HUES48 (cell line): ENCODE results near the gene MYBPHL.
"Not testable (repeated sequence)": the region's sequence is repeated elsewhere in the genome, so short reads cannot be mapped to it uniquely, and the experiment has no call there.

Experiments used
- H3K27ac ChIP-seq: one replicate; pipeline ENCODE4 v1.7.0; 2013; ENCODE audit warnings: low read depth, low read length, inconsistent platforms
- H3K27me3 ChIP-seq: 2 replicates; pipeline ENCODE4 v1.6.1; 2013; ENCODE audit warnings: mild to moderate bottlenecking, low read length; ENCODE audit not compliant: control insufficient read depth, insufficient read depth
- H3K36me3 ChIP-seq: 2 replicates; pipeline ENCODE4 v1.6.1; 2013; ENCODE audit warnings: low read length; ENCODE audit not compliant: control insufficient read depth, insufficient read depth
- H3K4me1 ChIP-seq: 2 replicates; pipeline ENCODE4 v1.6.1; 2013; ENCODE audit warnings: mild to moderate bottlenecking, low read length; ENCODE audit not compliant: control insufficient read depth, insufficient read depth
- H3K4me3 ChIP-seq: 2 replicates; pipeline ENCODE4 v1.5.1; 2013; ENCODE audit warnings: mild to moderate bottlenecking, low read depth, low read length
- H3K9ac ChIP-seq: 2 replicates; pipeline ENCODE4 v1.6.1; 2013; ENCODE audit warnings: mild to moderate bottlenecking, low read depth, low read length, moderate library complexity
- H3K9me3 ChIP-seq: 2 replicates; pipeline ENCODE4 v1.6.1; 2013; ENCODE audit warnings: low read length; ENCODE audit not compliant: control insufficient read depth, insufficient read depth

MYBPHL gene

GRCh38 chr1:109293026-109293425 is 13.8 kb downstream of the MYBPHL start:
- Histone ChIP-seq H3K27ac (no peak overlapping the region), H3K27me3 (no peaks in the 10 kb centered on the region), H3K4me1 (no peaks in the 10 kb centered on the region), H3K4me3 (no peak overlapping the region), H3K9ac (no peak overlapping the region), H3K9me3 (no peaks in the 10 kb centered on the region), H3K36me3 (no peaks in the 10 kb centered on the region)

GRCh38 chr1:109292364-109292763 is 14.4 kb downstream of the MYBPHL start:
- no peaks in the 10 kb centered on the region for H3K9me3 ChIP-seq
- H3K4me1 ChIP-seq, result no peaks in the 10 kb centered on the region
- H3K36me3 ChIP-seq, result no peaks in the 10 kb centered on the region
- no peak overlapping the region for H3K27ac ChIP-seq
- no peak overlapping the region for H3K4me3 ChIP-seq
- no peak overlapping the region for H3K9ac ChIP-seq
- no peaks in the 10 kb centered on the region for H3K27me3 ChIP-seq

- Histone ChIP-seq H3K36me3 (no peaks in the 10 kb centered on the region), H3K4me3 (no peak overlapping the region), H3K9ac (no peak overlapping the region), H3K27ac (no peak overlapping the region), H3K4me1 (no peaks in the 10 kb centered on the region), H3K27me3 (no peaks in the 10 kb centered on the region), H3K9me3 (no peaks in the 10 kb centered on the region)
These were observed 15.8 kb downstream of the MYBPHL start for GRCh38 chr1:109290998-109291397.

GRCh38 chr1:109290137-109290536 is 16.7 kb downstream of the MYBPHL start:
- no peak overlapping the region for H3K27ac ChIP-seq
- no peaks in the 10 kb centered on the region for H3K9me3 ChIP-seq
- no peaks in the 10 kb centered on the region for H3K27me3 ChIP-seq
- H3K36me3 ChIP-seq, result no peaks in the 10 kb centered on the region
- peaks cover 5% of the 10 kb centered on the region for H3K4me1 ChIP-seq
- no peak overlapping the region for H3K4me3 ChIP-seq
- H3K9ac ChIP-seq, result no peak overlapping the region

- not testable (repeated sequence) for H3K4me3 ChIP-seq, H3K27ac ChIP-seq, H3K9ac ChIP-seq, H3K9me3 ChIP-seq, H3K27me3 ChIP-seq, H3K36me3 ChIP-seq
- H3K4me1 ChIP-seq, result peaks cover 22% of the 10 kb centered on the region
These were observed 20.0 kb downstream of the MYBPHL start for GRCh38 chr1:109286762-109287161.

- peaks cover 24% of the 10 kb centered on the region for H3K36me3 ChIP-seq
- H3K27ac ChIP-seq, result peak overlapping the region; percentile 86
- H3K9me3 ChIP-seq, result no peaks in the 10 kb centered on the region
- H3K9ac ChIP-seq, result peak overlapping the region; percentile 72
- H3K4me1 ChIP-seq, result peaks cover 27% of the 10 kb centered on the region
- peak overlapping the region; percentile 98 for H3K4me3 ChIP-seq
- H3K27me3 ChIP-seq, result no peaks in the 10 kb centered on the region
These were observed 22.8 kb downstream of the MYBPHL start for GRCh38 chr1:109283748-109284600.

- Histone ChIP-seq H3K36me3 (peaks cover 30% of the 10 kb centered on the region), H3K9ac (peak within 1 kb of the TSS; percentile 72), H3K9me3 (no peaks in the 10 kb centered on the region), H3K4me3 (peak within 1 kb of the TSS; percentile 98), H3K4me1 (peaks cover 27% of the 10 kb centered on the region), H3K27ac (peak within 1 kb of the TSS; percentile 86), H3K27me3 (no peaks in the 10 kb centered on the region)
These were observed 23.7 kb downstream of the MYBPHL start, which contains the start of gene PSRC1 for GRCh38 chr1:109282952-109283747. Gene PSRC1, minus strand, starts transcription at chr1:109283145.

GRCh38 chr1:109282497-109282951 is 24.3 kb downstream of the MYBPHL start:
- H3K9ac ChIP-seq, result peak overlapping the region; percentile 72
- no peaks in the 10 kb centered on the region for H3K27me3 ChIP-seq
- H3K4me1 ChIP-seq, result peaks cover 32% of the 10 kb centered on the region
- no peaks in the 10 kb centered on the region for H3K9me3 ChIP-seq
- peak overlapping the region; percentile 98 for H3K4me3 ChIP-seq
- H3K36me3 ChIP-seq, result peaks cover 34% of the 10 kb centered on the region
- H3K27ac ChIP-seq, result peak overlapping the region; percentile 86

GRCh38 chr1:109281680-109282496 is 24.9 kb downstream of the MYBPHL start:
- H3K9ac ChIP-seq, result 0 out of 2 replicates have a peak overlapping the region, but pooled peaks have one; percentile 72
- no peak overlapping the region for H3K27ac ChIP-seq

GRCh38 chr1:109280862-109281261 is 25.9 kb downstream of the MYBPHL start:
- Histone ChIP-seq H3K9me3 (no peaks in the 10 kb centered on the region), H3K36me3 (peaks cover 34% of the 10 kb centered on the region), H3K9ac (no peak overlapping the region), H3K27me3 (no peaks in the 10 kb centered on the region), H3K27ac (no peak overlapping the region), H3K4me1 (peaks cover 33% of the 10 kb centered on the region), H3K4me3 (no peak overlapping the region)

More at GRCh38 chr1:109281680-109282496, 24.9 kb downstream of the MYBPHL start:
- H3K36me3 ChIP-seq, result peaks cover 34% of the 10 kb centered on the region
- H3K9me3 ChIP-seq, result no peaks in the 10 kb centered on the region
- peak overlapping the region; percentile 98 for H3K4me3 ChIP-seq
- no peaks in the 10 kb centered on the region for H3K27me3 ChIP-seq
- H3K4me1 ChIP-seq, result peaks cover 32% of the 10 kb centered on the region
